Esophagus muscularis mucosa (tissue), 3 donors: Measurements from ENCODE around the gene RERE.

Experiments
- POLR2A ChIP-seq: fragments of 450-650 bp; IDR thresholded peaks from one replicate; pipeline ENCODE4 v1.6.1; 2017; ENCODE audit warnings: antibody characterized with exemption, moderate library complexity, mild to moderate bottlenecking, low read depth
- TF ChIP-seq, protein P1 (sequence below), 3 experiments: fragments of 200-600 bp in 2 of 3; fragments of 450-650 bp in 1 of 3; sonication (generic) in 2 of 3; IDR thresholded peaks; one replicate each; pipeline ENCODE4 v1.5.1; 2017 to 2019; ENCODE audit warnings: antibody characterized with exemption in 3 of 3, mild to moderate bottlenecking in 2 of 3, moderate library complexity in 1 of 3

- TF ChIP-seq, protein P1, sequence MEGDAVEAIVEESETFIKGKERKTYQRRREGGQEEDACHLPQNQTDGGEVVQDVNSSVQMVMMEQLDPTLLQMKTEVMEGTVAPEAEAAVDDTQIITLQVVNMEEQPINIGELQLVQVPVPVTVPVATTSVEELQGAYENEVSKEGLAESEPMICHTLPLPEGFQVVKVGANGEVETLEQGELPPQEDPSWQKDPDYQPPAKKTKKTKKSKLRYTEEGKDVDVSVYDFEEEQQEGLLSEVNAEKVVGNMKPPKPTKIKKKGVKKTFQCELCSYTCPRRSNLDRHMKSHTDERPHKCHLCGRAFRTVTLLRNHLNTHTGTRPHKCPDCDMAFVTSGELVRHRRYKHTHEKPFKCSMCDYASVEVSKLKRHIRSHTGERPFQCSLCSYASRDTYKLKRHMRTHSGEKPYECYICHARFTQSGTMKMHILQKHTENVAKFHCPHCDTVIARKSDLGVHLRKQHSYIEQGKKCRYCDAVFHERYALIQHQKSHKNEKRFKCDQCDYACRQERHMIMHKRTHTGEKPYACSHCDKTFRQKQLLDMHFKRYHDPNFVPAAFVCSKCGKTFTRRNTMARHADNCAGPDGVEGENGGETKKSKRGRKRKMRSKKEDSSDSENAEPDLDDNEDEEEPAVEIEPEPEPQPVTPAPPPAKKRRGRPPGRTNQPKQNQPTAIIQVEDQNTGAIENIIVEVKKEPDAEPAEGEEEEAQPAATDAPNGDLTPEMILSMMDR (IDR thresholded peaks at IDR 0.05) = no peak
- no peak for TF ChIP-seq POLR2A
These were observed 8.1 kb downstream of the RERE start for GRCh38 chr1:8809342-8809736.
